AG09309 (cell line): ENCODE data around the gene MIR17HG.

Source experiments
- DNase-seq: peaks from one replicate; pipeline ENCODE4 v3.0.0-alpha.2; 2010; ENCODE audit warnings: low read depth
- H3K4me3 ChIP-seq: 2 replicates; pipeline ENCODE4 v1.5.1; 2011; ENCODE audit warnings: mild to moderate bottlenecking, low read depth, low read length, moderate library complexity; ENCODE audit not compliant: control insufficient read depth
- TF ChIP-seq, protein P1 (sequence below): IDR thresholded peaks from 2 replicates; pipeline ENCODE4 v1.5.1; 2011; ENCODE audit warnings: mild to moderate bottlenecking, low read depth, low read length, inconsistent platforms; ENCODE audit not compliant: insufficient read depth, control insufficient read depth; ENCODE audit errors: missing control alignments

MIR17HG gene

DNA sequence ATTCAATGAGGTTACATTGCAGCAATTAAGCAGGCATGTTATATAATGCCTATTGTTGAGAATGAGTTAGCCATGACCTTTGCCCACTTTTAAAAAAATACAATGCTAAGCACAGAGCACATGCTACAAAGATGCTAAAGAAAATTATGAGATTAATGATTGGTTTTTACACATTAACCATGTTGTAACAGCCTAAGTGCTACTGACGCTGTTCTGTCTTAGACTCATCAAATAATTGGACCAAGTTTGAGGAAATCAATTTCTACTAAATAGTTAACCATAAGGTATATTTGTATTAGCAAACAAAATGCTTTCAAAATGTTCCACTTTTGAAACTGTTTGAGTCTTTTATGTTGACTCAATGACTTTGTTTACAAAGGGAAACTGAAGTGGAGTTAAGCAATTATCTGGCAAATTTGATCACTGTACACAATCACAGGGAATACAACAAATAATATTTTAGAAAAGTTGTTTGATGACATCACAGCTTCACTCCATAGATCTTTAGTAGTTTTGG, 14.3 kb downstream of the MIR17HG start:
- H3K4me3 ChIP-seq: no peak overlapping the region
- no peak for DNase-seq
- TF ChIP-seq, protein P1, sequence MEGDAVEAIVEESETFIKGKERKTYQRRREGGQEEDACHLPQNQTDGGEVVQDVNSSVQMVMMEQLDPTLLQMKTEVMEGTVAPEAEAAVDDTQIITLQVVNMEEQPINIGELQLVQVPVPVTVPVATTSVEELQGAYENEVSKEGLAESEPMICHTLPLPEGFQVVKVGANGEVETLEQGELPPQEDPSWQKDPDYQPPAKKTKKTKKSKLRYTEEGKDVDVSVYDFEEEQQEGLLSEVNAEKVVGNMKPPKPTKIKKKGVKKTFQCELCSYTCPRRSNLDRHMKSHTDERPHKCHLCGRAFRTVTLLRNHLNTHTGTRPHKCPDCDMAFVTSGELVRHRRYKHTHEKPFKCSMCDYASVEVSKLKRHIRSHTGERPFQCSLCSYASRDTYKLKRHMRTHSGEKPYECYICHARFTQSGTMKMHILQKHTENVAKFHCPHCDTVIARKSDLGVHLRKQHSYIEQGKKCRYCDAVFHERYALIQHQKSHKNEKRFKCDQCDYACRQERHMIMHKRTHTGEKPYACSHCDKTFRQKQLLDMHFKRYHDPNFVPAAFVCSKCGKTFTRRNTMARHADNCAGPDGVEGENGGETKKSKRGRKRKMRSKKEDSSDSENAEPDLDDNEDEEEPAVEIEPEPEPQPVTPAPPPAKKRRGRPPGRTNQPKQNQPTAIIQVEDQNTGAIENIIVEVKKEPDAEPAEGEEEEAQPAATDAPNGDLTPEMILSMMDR: no peak

DNA sequence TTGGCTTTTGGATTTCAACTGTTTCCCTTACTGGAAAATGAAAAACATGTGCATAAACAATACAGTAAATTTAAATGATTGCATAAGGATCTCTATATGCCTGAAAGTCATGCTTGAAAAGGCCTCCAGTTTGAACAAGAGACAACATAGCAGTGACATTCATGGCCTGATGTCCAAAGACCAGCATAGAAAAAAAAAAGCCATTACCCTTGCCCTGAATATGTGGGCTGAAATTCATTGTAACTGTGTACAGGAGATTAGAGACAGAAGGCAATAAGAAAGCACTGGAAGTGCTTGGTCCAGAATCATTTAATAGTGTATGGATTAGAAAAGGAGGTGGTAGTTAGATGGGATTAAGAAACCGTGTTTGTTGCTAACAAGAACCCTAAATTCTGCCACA, 15.4 kb downstream of the MIR17HG start:
- DNase-seq: no peak
- no peak overlapping the region for H3K4me3 ChIP-seq

DNA sequence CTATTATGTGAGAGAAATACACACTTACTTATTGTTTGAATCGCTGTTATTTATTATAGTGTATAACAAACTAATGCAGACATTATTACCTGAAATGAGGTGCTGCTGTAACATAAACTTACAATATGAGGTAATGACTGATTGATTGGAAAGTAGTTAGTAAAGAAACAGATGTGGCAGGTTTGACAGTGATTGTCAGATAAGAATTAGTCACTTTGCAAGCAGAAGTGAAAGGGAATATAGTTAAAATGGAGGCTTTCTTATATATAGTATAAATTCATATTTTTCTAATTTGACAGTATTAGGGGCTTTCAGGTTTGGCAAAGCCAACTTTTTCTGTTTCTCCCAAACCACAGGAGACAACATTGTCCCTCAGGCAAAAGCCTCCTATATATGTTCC, 20.6 kb downstream of the MIR17HG start:
- DNase-seq: no peak
- TF ChIP-seq, protein P1: no peak

More for the DNA sequence above, 15.4 kb downstream of the MIR17HG start:
- TF ChIP-seq, protein P1: no peak

DNA sequence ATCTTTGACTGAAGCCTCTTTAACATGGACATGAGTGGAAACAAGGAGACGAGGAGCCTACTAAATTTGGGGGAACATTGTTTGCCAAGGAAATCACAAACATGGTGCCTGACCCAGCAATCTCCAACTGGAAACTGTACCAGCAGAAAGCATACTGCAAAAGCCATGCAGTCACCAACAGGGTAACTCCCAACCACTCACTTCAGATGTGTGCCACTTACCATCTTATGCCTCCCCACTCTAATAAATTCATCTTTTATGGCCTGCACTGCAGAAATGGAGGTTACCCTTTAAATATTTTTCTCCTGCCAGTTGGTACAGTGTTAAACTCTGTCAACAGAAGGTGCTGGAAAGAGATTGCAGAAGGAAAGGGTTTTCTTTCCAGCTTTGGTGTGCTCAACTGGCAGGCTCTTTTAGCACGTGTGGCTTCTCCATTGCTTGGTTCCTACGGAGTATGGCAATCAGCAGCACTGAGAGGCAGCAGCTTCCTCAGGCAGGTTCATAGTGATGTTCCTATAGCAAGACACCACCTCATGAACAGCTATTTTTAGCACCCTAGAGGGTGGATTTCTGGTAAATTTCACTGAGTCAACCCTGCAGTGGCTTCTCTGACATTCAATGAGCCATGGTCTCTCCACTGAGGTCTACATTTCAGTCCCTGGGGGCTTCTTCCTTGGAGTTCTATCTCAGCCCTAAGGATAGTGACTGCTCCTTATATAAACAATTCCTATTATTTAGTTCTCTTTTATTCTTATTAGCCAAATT, 21.4 kb downstream of the MIR17HG start:
- DNase-seq: no peak
- TF ChIP-seq, protein P1: no peak
- H3K4me3 ChIP-seq: no peak overlapping the region

More for the DNA sequence above, 20.6 kb downstream of the MIR17HG start:
- no peak overlapping the region for H3K4me3 ChIP-seq

DNA sequence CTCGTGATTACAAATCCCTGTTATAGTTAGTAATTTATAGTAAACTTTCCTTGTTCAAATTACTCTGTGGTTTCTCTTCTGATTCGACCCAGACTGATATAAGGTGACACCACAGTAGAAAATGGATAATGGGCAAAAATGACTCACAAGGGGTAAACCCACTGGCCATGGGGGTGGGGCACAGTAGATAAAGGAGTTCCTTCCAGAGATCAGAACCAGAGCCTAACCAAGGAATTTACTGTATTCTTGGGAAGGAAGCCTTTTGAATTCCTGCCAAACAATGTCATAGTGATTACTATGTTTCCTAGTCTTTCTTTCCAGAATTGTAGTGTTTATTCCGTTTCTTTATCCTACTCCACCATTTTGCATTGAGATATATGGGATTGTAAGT, 21.9 kb downstream of the MIR17HG start:
- no peak for DNase-seq
- no peak overlapping the region for H3K4me3 ChIP-seq
- TF ChIP-seq, protein P1: no peak

DNA sequence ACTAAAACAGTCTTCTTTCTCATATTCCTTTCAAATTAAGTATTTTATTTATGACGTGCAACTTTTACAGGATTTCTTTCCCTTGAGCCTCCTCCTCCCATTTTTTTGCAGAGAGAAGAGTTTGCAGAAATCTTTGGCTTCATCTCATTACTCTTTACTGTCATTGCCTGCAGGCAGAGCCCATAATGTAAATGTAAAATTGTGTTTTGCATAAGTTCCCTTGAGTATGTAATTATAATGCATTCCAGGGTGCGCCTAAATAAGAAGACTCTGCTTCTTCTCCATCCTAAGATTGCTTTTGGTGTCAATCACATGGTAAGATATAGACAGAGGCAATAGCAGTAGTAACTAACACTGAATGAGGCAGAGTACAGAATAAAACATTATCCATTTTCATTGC, 23.0 kb downstream of the MIR17HG start:
- TF ChIP-seq, protein P1: no peak
- H3K4me3 ChIP-seq: no peak overlapping the region
- DNase-seq: no peak
